ENCODE results near the gene DLST.

- TF ChIP-seq, protein P1, sequence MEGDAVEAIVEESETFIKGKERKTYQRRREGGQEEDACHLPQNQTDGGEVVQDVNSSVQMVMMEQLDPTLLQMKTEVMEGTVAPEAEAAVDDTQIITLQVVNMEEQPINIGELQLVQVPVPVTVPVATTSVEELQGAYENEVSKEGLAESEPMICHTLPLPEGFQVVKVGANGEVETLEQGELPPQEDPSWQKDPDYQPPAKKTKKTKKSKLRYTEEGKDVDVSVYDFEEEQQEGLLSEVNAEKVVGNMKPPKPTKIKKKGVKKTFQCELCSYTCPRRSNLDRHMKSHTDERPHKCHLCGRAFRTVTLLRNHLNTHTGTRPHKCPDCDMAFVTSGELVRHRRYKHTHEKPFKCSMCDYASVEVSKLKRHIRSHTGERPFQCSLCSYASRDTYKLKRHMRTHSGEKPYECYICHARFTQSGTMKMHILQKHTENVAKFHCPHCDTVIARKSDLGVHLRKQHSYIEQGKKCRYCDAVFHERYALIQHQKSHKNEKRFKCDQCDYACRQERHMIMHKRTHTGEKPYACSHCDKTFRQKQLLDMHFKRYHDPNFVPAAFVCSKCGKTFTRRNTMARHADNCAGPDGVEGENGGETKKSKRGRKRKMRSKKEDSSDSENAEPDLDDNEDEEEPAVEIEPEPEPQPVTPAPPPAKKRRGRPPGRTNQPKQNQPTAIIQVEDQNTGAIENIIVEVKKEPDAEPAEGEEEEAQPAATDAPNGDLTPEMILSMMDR (IDR thresholded peaks at IDR 0.05), result no peak
- no peak for TF ChIP-seq ZFX (IDR thresholded peaks at IDR 0.05; ENCODE audit: borderline replicate concordance)
Observed at GRCh38 chr14:74898083-74898482, 16.4 kb downstream of the DLST start.
